OCI-LY7 (cell line): ENCODE data around the gene PRKCA. TPM values are rescaled to one million over a fixed set of nuclear protein-coding genes. Genes with fewer than 3 reads are reported as not detected.

ENCODE experiments used
- BruUV-seq: library from RNA; stranded (reverse); fragments of 400-500 nt; replicated peaks from 2 replicates; lab custom pipeline; 2021; lab: Mats Ljungman, UMichigan
- CTCF ChIA-PET: fragments of 300-600 bp; sonication (Branson Sonifier 250); formaldehyde crosslinking; loops from one replicate; lab custom pipeline; 2022; ENCODE audit warnings: antibody characterized with exemption; ENCODE audit not compliant: unreplicated experiment; lab: Charles Lee
- POLR2A ChIA-PET: fragments of 300-600 bp; sonication (Branson Sonifier 250); formaldehyde crosslinking; loops from one replicate; lab custom pipeline; 2022; ENCODE audit warnings: antibody characterized with exemption; lab: Charles Lee
- DNase-seq: peaks from one replicate; pipeline ENCODE4 v3.0.0-alpha.2; 2015; ENCODE audit warnings: low spot score
- H2AFZ ChIP-seq: fragments of 200-600 bp; sonication (generic), shearing (Covaris generic); 2 replicates; pipeline ENCODE4 v1.6.1; 2014; ENCODE audit warnings: mild to moderate bottlenecking, antibody characterized with exemption, low read length, moderate library complexity
- H3K27ac ChIP-seq: fragments of 200-600 bp; sonication (generic); 2 replicates; pipeline ENCODE4 v1.5.1; 2014; ENCODE audit warnings: mixed run types, low read depth, mild to moderate bottlenecking, moderate library complexity, low read length, inconsistent platforms; ENCODE audit not compliant: poor library complexity, severe bottlenecking
- H3K36me3 ChIP-seq: fragments of 200-600 bp; sonication (generic); 2 replicates; pipeline ENCODE4 v1.6.1; 2014; ENCODE audit warnings: mild to moderate bottlenecking, antibody characterized with exemption, low read length, moderate library complexity, mixed read lengths; ENCODE audit not compliant: insufficient read depth
- H3K4me1 ChIP-seq: fragments of 200-600 bp; sonication (generic); 2 replicates; pipeline ENCODE4 v1.5.1; 2014; ENCODE audit warnings: mild to moderate bottlenecking, low read length; ENCODE audit not compliant: insufficient read depth, poor library complexity, severe bottlenecking
- H3K4me2 ChIP-seq: fragments of 200-600 bp; sonication (generic); 2 replicates; pipeline ENCODE4 v1.6.1; 2014; ENCODE audit warnings: mild to moderate bottlenecking, low read length
- H3K4me3 ChIP-seq: fragments of 200-600 bp; sonication (generic); 2 replicates; pipeline ENCODE4 v1.5.1; 2014; ENCODE audit warnings: mild to moderate bottlenecking, low read depth, low read length; ENCODE audit not compliant: poor library complexity, severe bottlenecking
- H3K79me2 ChIP-seq: fragments of 200-600 bp; sonication (generic); 2 replicates; pipeline ENCODE4 v1.6.1; 2016; ENCODE audit warnings: low read depth, mild to moderate bottlenecking, low read length, moderate library complexity, mixed read lengths; ENCODE audit not compliant: insufficient read depth
- H3K9me2 ChIP-seq: fragments of 200-600 bp; sonication (generic); 2 replicates; pipeline ENCODE4 v1.6.1; 2016; ENCODE audit warnings: mild to moderate bottlenecking, low read length, mixed read lengths; ENCODE audit not compliant: insufficient read depth
- H3K9me3 ChIP-seq: fragments of 200-600 bp; sonication (generic); 2 replicates; pipeline ENCODE4 v1.6.1; 2014; ENCODE audit warnings: mild to moderate bottlenecking, mixed run types, low read length, mixed read lengths
- H4K20me1 ChIP-seq: fragments of 200-600 bp; sonication (generic); 2 replicates; pipeline ENCODE4 v1.6.1; 2014; ENCODE audit warnings: mild to moderate bottlenecking, antibody characterized with exemption, low read length, moderate library complexity, mixed read lengths; ENCODE audit not compliant: insufficient read depth
- CTCF ChIP-seq: fragments of 200-600 bp; sonication (generic); conservative IDR thresholded peaks from 2 replicates; pipeline ENCODE4 v1.5.1; 2014; ENCODE audit warnings: mild to moderate bottlenecking, antibody characterized with exemption, low read length, moderate library complexity, mixed read lengths
- EZH2phosphoT487 ChIP-seq: fragments of 200-600 bp; sonication (generic); IDR thresholded peaks from 2 replicates; pipeline ENCODE4 v1.6.1; 2018; ENCODE audit warnings: low read depth, borderline replicate concordance, mild to moderate bottlenecking, mixed run types, antibody characterized with exemption, low read length, moderate library complexity, mixed read lengths
- intact Hi-C: fragments of 100-400 bp; cut with micrococcal nuclease; formaldehyde crosslinking; loops from one replicate; pipeline ENCODE4 v1.10.0; 2022; ENCODE audit not compliant: unreplicated experiment
- total RNA-seq, 2 experiments: library from RNA; depleted of rRNA in 1 of 2; stranded (reverse); fragments of >200 nt in 1 of 2; shearing (Covaris generic) in 1 of 2; gene quantifications; 2 replicates each; pipeline ENCODE4 v1.2.3, GENCODE V29; 2014 to 2022

Gene PRKCA
- total RNA-seq, 2 experiments from 2014 or later, result 6.6 to 32.1 TPM

- no peaks in the 10 kb centered on the region for H4K20me1 ChIP-seq
- intact Hi-C loops, result no loop called here
- DNase-seq, result no peak
- H3K36me3 ChIP-seq, result no peaks in the 10 kb centered on the region
- no peaks in the 10 kb centered on the region for H3K9me2 ChIP-seq
- no peaks in the 10 kb centered on the region for H3K4me1 ChIP-seq
- no peak overlapping the region for H2AFZ ChIP-seq
- BruUV-seq, result no TSS peak
- ChIA-PET POLR2A (no interaction called here), CTCF (no interaction called here)
- no peak for TF ChIP-seq CTCF
- no peak for TF ChIP-seq EZH2phosphoT487
- no peaks in the 10 kb centered on the region for H3K79me2 ChIP-seq
- H3K27ac ChIP-seq, result no peak overlapping the region
- H3K9me3 ChIP-seq, result no peaks in the 10 kb centered on the region
- no peak overlapping the region for H3K4me2 ChIP-seq
- no peak overlapping the region for H3K4me3 ChIP-seq
These were observed 435.9 kb downstream of the PRKCA start for GRCh38 chr17:66738301-66738700.

- DNase-seq, result no peak
- Histone ChIP-seq H3K9me2 (no peaks in the 10 kb centered on the region), H4K20me1 (no peaks in the 10 kb centered on the region), H3K4me3 (no peak overlapping the region), H3K4me1 (no peaks in the 10 kb centered on the region), H3K36me3 (no peaks in the 10 kb centered on the region), H3K4me2 (no peak overlapping the region), H3K79me2 (no peaks in the 10 kb centered on the region), H3K27ac (no peak overlapping the region), H3K9me3 (no peaks in the 10 kb centered on the region), H2AFZ (no peak overlapping the region)
- intact Hi-C loops, result no loop called here
- ChIA-PET CTCF (no interaction called here), POLR2A (interaction anchor here (0.5 kb wide), 1 partner anchor 27 kb away, joined by 3 read pairs; no protein-coding TSS in a partner anchor)
- no peak for TF ChIP-seq EZH2phosphoT487
- TF ChIP-seq CTCF, result no peak
- BruUV-seq, result no TSS peak
These were observed 437.1 kb downstream of the PRKCA start for GRCh38 chr17:66739553-66739952.

- Histone ChIP-seq H4K20me1 (no peaks in the 10 kb centered on the region), H3K4me3 (no peak overlapping the region), H3K36me3 (no peaks in the 10 kb centered on the region), H3K9me2 (no peaks in the 10 kb centered on the region), H2AFZ (no peak overlapping the region), H3K4me2 (no peak overlapping the region), H3K4me1 (no peaks in the 10 kb centered on the region), H3K9me3 (no peaks in the 10 kb centered on the region), H3K27ac (no peak overlapping the region), H3K79me2 (no peaks in the 10 kb centered on the region)
- POLR2A ChIA-PET, result no interaction called here
- TF ChIP-seq EZH2phosphoT487 (no peak), CTCF (no peak)
- BruUV-seq, result no TSS peak
- DNase-seq, result no peak
- intact Hi-C loops, result no loop called here
- CTCF ChIA-PET, result no interaction called here
These were observed 437.8 kb downstream of the PRKCA start for GRCh38 chr17:66740226-66740625.
